HG02642 (cell line): ENCODE results near the gene PCK1.

Experiments
- ATAC-seq: cut with Tn5 transposase; IDR thresholded peaks from one replicate; pipeline ENCODE4 v1.9.1; 2021; ENCODE audit warnings: mild to moderate bottlenecking; ENCODE audit not compliant: unreplicated experiment, poor library complexity

PCK1 gene

GRCh38 chr20:57617079-57617795 lies 56.3 kb downstream of the PCK1 start:
- ATAC-seq, result no peak
